HT-29 (cell line): ENCODE results near the gene RBMS1. TPM values are rescaled to one million over a fixed set of nuclear protein-coding genes. Genes with fewer than 3 reads are reported as not detected.

Experiments
- DNase-seq: peaks from one replicate; pipeline ENCODE4 v3.0.0-alpha.2; 2015; ENCODE audit warnings: low spot score
- total RNA-seq: library from RNA; depleted of rRNA; stranded (reverse); fragments of >200 nt; shearing (Covaris generic); gene quantifications from 2 replicates; pipeline ENCODE4 v1.2.3, GENCODE V29; 2014

Gene RBMS1
- total RNA-seq, 1 experiment from 2014 or later: 11.1 TPM

GRCh38 chr2:160225722-160226121, 267.9 kb downstream of the RBMS1 start:
- no peak for DNase-seq

DNA sequence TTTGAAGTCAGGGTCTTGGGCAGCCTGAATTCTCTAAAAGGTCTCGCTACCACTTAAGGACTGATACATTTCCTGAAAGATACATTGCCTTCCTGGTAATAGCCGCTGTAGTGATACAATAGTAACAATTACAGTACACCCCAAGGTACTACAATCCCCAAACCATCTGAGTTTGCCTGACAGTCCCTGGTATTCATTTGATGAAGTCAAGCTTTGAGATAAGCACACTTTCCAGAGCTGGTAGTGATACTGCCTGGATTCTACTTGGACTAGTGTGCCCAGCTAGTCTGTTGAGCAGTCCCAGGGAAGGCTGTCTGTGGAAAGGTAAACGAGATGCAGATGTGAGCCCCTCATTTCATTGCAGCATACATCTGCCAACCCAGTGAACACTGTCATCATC, 269.1 kb downstream of the RBMS1 start:
- no peak for DNase-seq

DNA sequence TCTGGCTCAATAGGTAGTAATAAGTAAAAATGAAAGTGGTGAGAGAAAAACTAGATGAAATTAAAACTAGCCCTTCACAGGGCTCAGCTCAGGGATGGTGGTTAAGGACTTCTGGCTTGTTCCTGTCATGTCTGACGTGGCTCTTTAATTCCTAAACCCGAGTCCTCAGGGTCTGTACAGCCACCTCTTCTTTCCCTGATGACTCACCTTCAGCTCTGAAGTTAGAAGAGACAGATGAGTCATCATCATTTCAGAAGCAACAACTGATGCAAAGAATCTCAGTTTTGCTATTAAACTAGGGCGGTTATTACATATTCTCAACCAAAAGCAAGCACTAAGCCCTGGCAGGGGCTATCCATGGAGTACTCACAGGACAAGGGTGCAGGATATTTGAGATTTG, 269.5 kb downstream of the RBMS1 start:
- peak; percentile 86 for DNase-seq

DNA sequence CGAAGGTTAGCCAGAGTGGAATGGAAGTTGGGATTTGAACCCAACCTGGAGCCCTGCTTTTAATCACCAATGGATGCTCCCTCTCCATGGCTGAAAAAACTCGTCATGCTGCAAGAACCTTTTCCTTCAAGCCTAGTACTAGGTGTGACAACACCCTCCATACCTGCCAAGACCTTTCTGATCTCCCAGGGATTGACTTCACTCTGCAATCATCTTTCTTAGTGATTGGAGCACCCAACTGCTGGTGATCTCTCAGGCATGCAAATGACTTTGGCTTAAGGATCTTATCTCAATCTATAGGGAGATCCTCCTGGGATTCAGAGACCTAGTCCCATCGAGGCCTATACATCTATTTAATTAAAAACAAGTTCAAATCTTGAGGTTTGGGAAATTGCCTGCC, 270.0 kb downstream of the RBMS1 start:
- no peak for DNase-seq

- peak; percentile 39 for DNase-seq
Observed at GRCh38 chr2:160222546-160223283, 270.9 kb downstream of the RBMS1 start.
